GM18909 (cell line): Measurements from ENCODE around the gene RUNX3.

Experiments used
- ATAC-seq: cut with Tn5 transposase; IDR thresholded peaks from one replicate; pipeline ENCODE4 v1.9.1; 2021; ENCODE audit warnings: mild to moderate bottlenecking; ENCODE audit not compliant: unreplicated experiment, poor library complexity

Gene RUNX3

GRCh38 chr1:24949331-24949881, 19.3 kb upstream of the RUNX3 start:
- no peak for ATAC-seq

GRCh38 chr1:24948079-24948827, 18.2 kb upstream of the RUNX3 start:
- no peak for ATAC-seq

DNA sequence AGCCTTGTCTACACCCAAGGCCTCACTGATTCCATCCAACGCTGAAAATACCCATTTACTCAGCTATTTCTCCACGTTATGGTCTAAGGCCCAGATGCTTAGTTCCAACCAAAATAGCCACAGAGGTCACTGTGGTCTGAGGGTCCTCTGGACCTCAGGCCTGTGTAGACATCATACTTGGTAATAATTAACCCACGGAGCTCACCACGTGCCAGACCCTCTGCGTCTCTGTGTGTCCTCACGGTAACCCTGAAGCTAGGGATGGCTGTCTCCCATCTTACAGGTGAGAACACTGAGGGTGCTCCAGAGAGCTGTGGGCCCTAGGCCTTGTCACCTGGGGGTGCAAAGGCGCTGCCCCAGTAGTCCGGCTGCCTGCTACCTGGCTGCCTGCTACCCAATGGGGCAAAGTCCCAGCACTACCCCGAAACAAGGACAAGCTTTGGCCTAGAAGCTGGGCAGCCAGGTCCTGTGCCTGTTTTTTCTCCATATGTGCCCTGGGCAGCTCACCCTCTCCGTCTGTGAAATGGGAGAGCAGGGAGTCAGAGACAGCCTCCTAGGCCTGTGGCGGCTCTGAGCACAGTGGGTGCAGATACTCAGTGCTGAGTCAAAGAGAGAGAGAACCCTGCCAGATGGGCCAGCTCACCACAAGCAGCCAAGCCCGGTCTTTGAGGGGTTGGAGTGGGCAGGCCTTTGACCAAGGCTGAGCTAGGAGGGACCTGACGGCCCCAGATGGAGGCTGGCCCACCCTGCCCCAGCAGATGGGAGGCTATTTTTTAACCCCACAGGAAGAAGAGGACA, 17.0 kb upstream of the RUNX3 start:
- ATAC-seq: peak; percentile 87

GRCh38 chr1:24945354-24946326, 15.6 kb upstream of the RUNX3 start:
- no peak for ATAC-seq

- ATAC-seq: no peak
Observed at GRCh38 chr1:24944318-24944717, 14.2 kb upstream of the RUNX3 start.

DNA sequence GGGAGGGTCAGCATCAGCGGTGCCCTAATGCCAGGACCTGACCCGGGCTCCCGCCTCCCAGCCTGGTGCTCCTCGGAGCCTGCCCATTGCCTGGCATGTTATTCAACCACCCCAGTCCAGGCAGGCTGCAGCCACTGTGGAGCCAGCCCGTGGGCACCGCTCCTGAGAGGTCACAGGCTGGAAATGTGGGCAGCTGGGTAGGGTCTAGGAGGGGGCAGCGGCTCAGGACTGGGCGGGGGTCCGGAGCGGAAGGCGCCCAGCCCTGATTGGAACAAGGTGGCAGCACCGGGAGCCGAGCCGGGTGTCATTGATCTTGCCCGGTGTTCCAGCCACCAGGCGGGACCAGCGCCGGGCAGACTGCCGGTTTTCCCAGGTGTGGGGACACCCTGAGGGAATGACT, 12.7 kb upstream of the RUNX3 start:
- no peak for ATAC-seq

DNA sequence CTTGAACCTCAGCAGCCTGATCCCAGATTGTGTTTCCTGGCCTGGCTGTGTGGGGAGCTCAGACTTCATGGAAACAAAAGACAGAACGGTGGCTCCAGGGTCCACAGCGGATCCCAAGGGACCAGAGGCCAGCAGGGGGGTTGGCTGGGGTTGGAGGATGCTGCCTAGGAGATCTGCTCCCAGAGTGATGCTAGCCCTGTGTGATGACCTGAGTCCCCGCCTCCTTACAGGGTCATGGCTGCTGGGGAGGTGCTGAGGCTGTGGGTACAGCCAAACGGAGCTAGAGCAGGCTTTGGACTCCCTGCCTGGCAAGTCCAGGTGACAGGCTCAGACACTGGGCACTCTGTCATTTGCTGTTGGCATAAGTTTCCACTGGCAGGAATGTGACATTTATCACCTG, 11.5 kb upstream of the RUNX3 start:
- ATAC-seq: no peak

DNA sequence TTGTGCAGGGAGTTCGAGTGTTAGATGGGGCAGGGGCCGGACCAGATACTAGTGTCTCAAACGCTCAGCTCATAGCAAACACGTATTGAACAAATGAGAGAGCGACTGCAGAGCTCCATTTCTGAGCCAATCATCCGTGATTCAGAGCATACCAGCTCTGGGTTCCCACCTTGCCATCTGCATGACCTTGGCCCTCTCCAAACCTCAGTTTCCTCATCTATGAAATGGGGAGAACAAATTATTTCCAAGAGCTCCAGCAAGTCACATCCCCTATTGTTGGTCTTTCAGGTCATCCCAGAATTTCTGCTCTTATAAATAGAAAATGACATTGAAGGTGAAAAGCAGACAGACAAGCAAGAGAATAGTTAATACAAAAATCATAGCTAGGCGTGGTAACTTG, 10.2 kb upstream of the RUNX3 start:
- ATAC-seq: no peak

DNA sequence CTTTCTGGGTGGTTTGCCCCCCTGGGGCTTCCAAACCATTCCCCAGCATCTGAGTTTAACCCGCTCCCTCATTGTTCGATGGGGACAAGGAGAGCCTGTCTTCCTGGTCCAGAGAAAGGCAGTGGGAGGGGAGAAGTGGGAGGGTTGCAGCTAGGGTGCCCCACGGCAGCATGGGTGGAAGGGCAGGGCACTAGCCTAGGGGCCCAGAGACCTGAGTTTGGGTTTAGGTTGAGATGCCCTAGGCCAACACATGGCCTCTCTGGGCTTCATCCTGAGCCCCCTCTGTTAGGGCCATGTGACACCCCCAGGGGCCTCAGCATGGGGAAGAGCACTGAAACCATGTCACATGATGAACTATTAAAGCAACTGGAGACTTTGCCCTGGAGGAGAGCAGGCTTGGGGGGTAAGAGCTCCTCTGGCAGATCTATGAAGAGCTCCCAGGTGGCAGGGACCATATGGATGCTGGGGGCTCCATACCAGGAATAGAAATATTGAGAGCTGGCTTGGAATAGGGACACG, 9.7 kb upstream of the RUNX3 start:
- no peak for ATAC-seq

GRCh38 chr1:24939040-24939674, 9.1 kb upstream of the RUNX3 start:
- no peak for ATAC-seq

DNA sequence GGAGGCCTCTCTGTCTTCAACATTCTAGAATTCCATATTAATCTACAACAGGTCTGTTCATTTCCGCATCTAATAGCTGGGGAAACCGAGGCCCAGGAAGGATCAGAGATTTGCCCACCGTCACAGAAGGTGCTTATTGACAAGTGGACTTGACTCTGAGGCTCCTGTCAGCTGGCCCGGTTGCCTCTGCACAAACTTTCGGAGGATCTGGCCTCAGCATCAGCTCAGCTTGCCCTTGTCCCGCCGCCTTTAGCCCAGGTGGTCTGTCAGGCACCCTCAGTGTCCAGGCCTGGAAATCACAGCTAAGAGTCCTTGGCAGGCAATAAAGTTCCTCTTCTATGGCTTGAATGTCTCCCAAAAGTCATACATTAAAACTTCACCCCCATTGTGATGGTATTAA, 8.2 kb upstream of the RUNX3 start:
- ATAC-seq: no peak

- ATAC-seq: no peak
Observed at GRCh38 chr1:24936684-24937083, 6.6 kb upstream of the RUNX3 start.

DNA sequence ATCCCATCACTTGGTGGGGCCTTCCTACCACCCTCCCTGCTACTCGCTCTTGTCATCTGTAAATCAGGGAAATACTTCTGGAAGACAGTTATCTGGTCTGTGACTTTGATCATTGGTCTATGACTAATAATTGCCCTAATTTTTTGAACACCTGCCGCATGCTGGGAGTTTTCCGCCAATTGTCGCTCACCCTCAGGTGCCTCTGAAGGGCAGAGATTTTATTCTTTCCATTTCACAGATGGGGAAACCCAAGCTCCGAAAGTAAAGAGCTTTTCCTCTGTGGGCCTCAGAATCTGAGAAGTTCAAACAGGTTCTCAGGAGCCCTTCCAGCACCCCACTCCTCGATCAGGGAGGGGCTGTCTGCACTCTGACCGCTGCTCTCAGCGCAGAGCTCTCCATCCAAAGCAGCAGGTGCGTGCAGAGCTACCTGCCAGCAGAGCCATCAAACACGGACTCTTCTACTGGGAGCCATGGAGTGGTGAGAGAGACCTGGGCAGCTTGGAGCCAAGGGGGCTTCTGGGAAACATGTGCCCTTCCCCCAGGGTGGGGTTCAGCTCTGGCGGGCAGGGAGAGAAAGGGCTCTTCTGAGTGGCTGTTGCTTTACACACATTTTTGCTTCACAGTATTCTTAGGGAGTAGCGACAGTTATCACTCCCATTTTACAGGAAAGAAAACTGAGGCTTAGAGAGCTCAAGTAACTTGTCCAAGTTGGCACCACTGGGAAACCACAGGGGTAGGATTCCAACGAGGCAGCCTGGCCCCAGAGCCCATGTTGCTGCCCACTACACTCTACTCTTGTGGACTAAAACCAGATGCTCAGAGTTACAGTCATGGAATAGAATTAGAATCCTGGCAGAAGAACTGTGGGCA, 5.8 kb upstream of the RUNX3 start:
- ATAC-seq: no peak

GRCh38 chr1:24935196-24935526, 5.1 kb upstream of the RUNX3 start:
- ATAC-seq: no peak

DNA sequence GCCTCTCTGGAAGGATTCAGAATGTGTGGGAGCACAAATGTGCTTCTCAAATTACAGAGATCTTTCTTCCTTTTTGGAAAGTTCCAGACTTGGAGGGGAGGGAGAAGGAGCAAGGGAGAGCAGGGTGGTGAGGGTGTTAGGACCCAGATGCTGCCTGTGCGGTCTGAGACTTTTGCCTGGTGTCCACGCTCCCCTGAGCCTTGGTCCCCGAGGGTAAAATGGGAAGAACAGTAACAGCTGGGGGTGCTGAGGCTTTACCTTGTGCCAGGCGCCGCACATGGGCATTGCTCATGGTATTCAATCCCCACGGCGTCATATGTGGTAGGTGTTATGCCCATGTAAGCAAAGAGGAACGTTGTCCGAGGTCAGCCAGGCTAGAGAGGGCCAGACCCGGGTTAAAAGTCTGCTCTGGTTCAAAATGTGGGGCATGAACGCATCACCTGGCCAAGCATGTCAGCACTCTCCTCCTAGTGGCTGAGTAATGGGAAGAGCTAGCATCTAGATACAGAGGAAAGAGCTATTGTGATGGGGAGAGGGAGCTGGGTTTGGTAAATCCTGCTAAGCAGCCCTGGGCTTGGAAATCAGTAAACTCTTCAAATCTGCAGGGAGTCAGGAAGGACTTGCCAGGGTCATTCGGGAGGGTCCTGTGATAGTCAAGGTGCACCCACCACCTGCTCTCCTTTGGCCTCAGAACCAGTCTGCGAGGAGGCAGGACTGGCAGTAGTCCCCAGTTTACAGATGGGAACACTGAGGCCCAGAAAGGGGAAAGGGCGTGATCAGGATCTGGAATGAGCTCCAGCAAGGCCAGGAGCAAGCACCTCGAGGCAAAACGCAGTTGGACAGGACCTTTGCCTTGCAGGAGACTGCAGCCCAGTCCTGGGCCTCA, 4.5 kb upstream of the RUNX3 start:
- no peak for ATAC-seq

DNA sequence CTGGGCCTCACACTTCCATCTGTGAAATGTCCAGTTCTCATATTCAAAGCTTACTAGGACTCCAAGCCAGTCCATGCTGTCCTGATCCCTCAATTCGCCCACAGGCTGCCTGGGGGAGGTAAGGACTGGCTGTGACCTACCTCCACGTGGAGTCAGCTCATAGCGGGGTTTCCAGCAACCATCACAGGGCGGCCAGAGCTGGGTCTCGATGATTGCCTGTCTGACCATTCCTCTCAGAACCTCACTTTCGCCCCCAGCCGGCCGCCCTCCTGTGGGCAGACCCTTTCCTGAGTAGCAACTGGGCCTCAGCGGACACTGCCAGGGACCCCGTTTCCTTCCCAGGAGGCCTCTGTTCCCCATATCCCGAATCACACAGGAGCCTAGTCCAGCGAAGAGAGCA, 3.4 kb upstream of the RUNX3 start:
- ATAC-seq: no peak

- no peak for ATAC-seq
Observed at GRCh38 chr1:24932725-24933294, 2.7 kb upstream of the RUNX3 start.

DNA sequence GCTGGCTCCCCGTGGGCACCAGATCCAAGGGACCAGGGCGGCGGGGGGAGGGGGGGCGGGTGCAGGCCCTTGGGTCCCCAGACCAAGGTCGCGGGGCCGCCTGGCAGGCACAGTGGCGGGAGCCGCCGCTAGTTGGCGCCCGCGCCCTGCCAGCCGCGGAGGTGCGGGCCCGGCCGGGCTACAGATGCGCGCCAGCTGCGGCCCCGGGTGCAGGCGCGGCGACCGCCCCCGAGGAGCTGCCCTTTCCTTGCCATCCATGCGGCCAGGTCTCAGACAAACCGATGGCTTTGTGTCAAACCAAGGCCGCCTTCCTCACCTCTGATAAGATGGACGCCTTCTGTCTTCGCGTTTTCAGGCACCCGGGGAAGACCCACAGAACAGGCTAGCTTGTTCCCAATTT, 2.2 kb upstream of the RUNX3 start:
- no peak for ATAC-seq
